Thyroid gland (tissue), 4 donors: ENCODE data around the gene CCDC9.

Source experiments
- CTCF ChIP-seq, 6 experiments: fragments of 200-600 bp in 3 of 6; fragments of 450-650 bp in 3 of 6; sonication (generic) in 3 of 6; IDR thresholded peaks; one replicate each; pipeline ENCODE4 v1.5.1; 2016 to 2019; ENCODE audit warnings: antibody characterized with exemption in 6 of 6, mild to moderate bottlenecking in 2 of 6, inconsistent platforms in 1 of 6, moderate library complexity in 1 of 6
- POLR2A ChIP-seq, 2 donors: fragments of 450-650 bp; IDR thresholded peaks; one replicate each; pipeline ENCODE4 v1.6.1; 2017; ENCODE audit warnings: antibody characterized with exemption in 2 of 2, mild to moderate bottlenecking in 2 of 2, moderate library complexity in 1 of 2

- TF ChIP-seq CTCF (IDR thresholded peaks at IDR 0.05): no peak
- TF ChIP-seq POLR2A (IDR thresholded peaks at IDR 0.05): no peak
Observed at GRCh38 chr19:47209319-47210179, 46.8 kb upstream of the CCDC9 start.
